K562 (cell line): ENCODE results near the gene POP7. TPM values are rescaled to one million over a fixed set of nuclear protein-coding genes. Genes with fewer than 3 reads are reported as not detected.

ENCODE experiments used
- BHLHE40 ChIP-seq: IDR thresholded peaks from 2 replicates; pipeline ENCODE4 v1.6.1; 2011; ENCODE audit warnings: low read length, improper control_type of control experiment
- CREB5 ChIP-seq: fragments of 250-450 bp; sonication (Bioruptor Pico); IDR thresholded peaks from 2 replicates; pipeline ENCODE4 v1.5.0; 2020; ENCODE audit warnings: mild to moderate bottlenecking
- CTCF ChIP-seq, 3 experiments: IDR thresholded peaks in 2 of 3; conservative IDR thresholded peaks in 1 of 3; 2 replicates each; pipeline ENCODE4 v1.5.1; 2011 to 2012; ENCODE audit warnings: low read length in 3 of 3, mild to moderate bottlenecking in 3 of 3, control low read depth in 2 of 3, improper control_type of control experiment in 1 of 3, inconsistent platforms in 1 of 3, low read depth in 1 of 3, mixed read lengths in 1 of 3, moderate library complexity in 1 of 3; ENCODE audit not compliant: insufficient read depth in 2 of 3
- DDX20 ChIP-seq: fragments of 450-650 bp; IDR thresholded peaks from 2 replicates; pipeline ENCODE4 v1.6.1; 2016; ENCODE audit warnings: missing genetic modification characterization, low read depth, mild to moderate bottlenecking, missing compliant biosample characterization, moderate library complexity
- FOS ChIP-seq: IDR thresholded peaks from 3 replicates; pipeline ENCODE4 v1.6.1; 2011; ENCODE audit not compliant: insufficient read length; ENCODE audit errors: extremely low read depth
- HIVEP1 ChIP-seq: fragments of 250-450 bp; sonication (Bioruptor Pico); IDR thresholded peaks from 2 replicates; pipeline ENCODE4 v1.4.0; 2020; ENCODE audit warnings: mild to moderate bottlenecking
- KDM1A ChIP-seq, 2 experiments: fragments of 450-650 bp; IDR thresholded peaks; 2 replicates each; pipeline ENCODE4 v1.6.1; 2016; ENCODE audit warnings: mild to moderate bottlenecking in 2 of 2
- KDM4B ChIP-seq, 2 experiments: fragments of 450-650 bp in 1 of 2; sonication (generic) in 1 of 2; IDR thresholded peaks; 2 replicates each; pipeline ENCODE4 v1.6.1; 2016 to 2017; ENCODE audit warnings: borderline replicate concordance in 2 of 2, antibody characterized with exemption in 1 of 2, low read depth in 1 of 2, mild to moderate bottlenecking in 1 of 2
- MEIS2 ChIP-seq: fragments of 450-650 bp; IDR thresholded peaks from 2 replicates; pipeline ENCODE4 v1.6.1; 2014; ENCODE audit warnings: mild to moderate bottlenecking; ENCODE audit not compliant: partially characterized antibody
- POU5F1 ChIP-seq: fragments of 150-350 bp; IDR thresholded peaks from 2 replicates; pipeline ENCODE4 v1.6.1; 2014; ENCODE audit warnings: borderline replicate concordance, low read length, low read depth, mild to moderate bottlenecking; ENCODE audit not compliant: partially characterized antibody
- RBM22 ChIP-seq: fragments of 200-400 bp; formaldehyde crosslinking; IDR thresholded peaks from 2 replicates; pipeline ENCODE4 v1.6.1; 2018; ENCODE audit warnings: low read length, low read depth; ENCODE audit not compliant: poor library complexity, severe bottlenecking
- SMARCE1 ChIP-seq: fragments of 450-650 bp; IDR thresholded peaks from 2 replicates; pipeline ENCODE4 v1.7.1; 2016; ENCODE audit warnings: mild to moderate bottlenecking
- SRSF3 ChIP-seq: fragments of 200-400 bp; formaldehyde crosslinking; IDR thresholded peaks from 2 replicates; pipeline ENCODE4 v1.6.1; 2016; ENCODE audit warnings: mild to moderate bottlenecking, low read length, moderate library complexity; ENCODE audit not compliant: insufficient read depth
- TCF3 ChIP-seq: sonication (generic); formaldehyde crosslinking; IDR thresholded peaks from 2 replicates; pipeline ENCODE4 v1.4.0; 2020; ENCODE audit warnings: mild to moderate bottlenecking, missing genetic modification reagents
- THRA ChIP-seq: fragments of 450-650 bp; IDR thresholded peaks from 2 replicates; pipeline ENCODE4 v1.6.1; 2017; ENCODE audit warnings: mild to moderate bottlenecking, moderate library complexity
- WHSC1 ChIP-seq: IDR thresholded peaks from one replicate; pipeline ENCODE4 v1.6.1; 2012; ENCODE audit warnings: low read length, control low read depth, inconsistent platforms
- ZFP91 ChIP-seq: sonication (generic); formaldehyde crosslinking; IDR thresholded peaks from 2 replicates; pipeline ENCODE4 v1.8.0; 2022; ENCODE audit warnings: mild to moderate bottlenecking, missing genetic modification reagents
- ZNF175 ChIP-seq: fragments of 200-800 bp; sonication (Bioruptor generic); IDR thresholded peaks from 2 replicates; pipeline ENCODE4 v1.6.1; 2016; ENCODE audit warnings: low read depth, mild to moderate bottlenecking, missing genetic modification characterization, missing compliant biosample characterization
- ZNF695 ChIP-seq: fragments of 450-650 bp; formaldehyde crosslinking; IDR thresholded peaks from 2 replicates; pipeline ENCODE4 v1.4.0; 2020; ENCODE audit warnings: mild to moderate bottlenecking, moderate library complexity
- ZNF77 ChIP-seq: fragments of 250-450 bp; sonication (Bioruptor Pico); IDR thresholded peaks from 2 replicates; pipeline ENCODE4 v1.5.0; 2020
- ZZZ3 ChIP-seq: fragments of 450-650 bp; IDR thresholded peaks from 2 replicates; pipeline ENCODE4 v1.6.1; 2016; ENCODE audit warnings: antibody characterized with exemption, mild to moderate bottlenecking, moderate library complexity
- polyA plus RNA-seq, 8 experiments: library from polyadenylated mRNA; depleted of rRNA in 4 of 8; stranded (reverse) in 5 of 8; unstranded in 3 of 8; fragments of >200 nt; fragmentation: Nextera tagmentation in 2 of 8; fragmentation: Illumina TruSeq in 1 of 8; extraction: Ambion mirVana in 2 of 8; extraction: Trizol in 1 of 8; gene quantifications; 2 replicates each; pipeline versions ENCODE4 v1.2.1 to v1.2.3, GENCODE V29; 2011 to 2014; ENCODE audit warnings: inconsistent platforms in 1 of 8, missing spikeins in 1 of 8
- total RNA-seq, 7 experiments: library from RNA; depleted of rRNA in 6 of 7; stranded (reverse); fragments of >200 nt in 6 of 7; fragmentation: Illumina TruSeq in 2 of 7; extraction: Trizol in 2 of 7; gene quantifications; 2 replicates each; pipeline versions ENCODE4 v1.2.1 to v1.2.3, GENCODE V29; 2011 to 2021; ENCODE audit warnings: low replicate concordance in 1 of 7
- TF ChIP-seq, protein P1 (sequence below), 2 experiments: fragments of 250-450 bp in 1 of 2; fragments of 450-650 bp in 1 of 2; sonication (Bioruptor Pico) in 1 of 2; IDR thresholded peaks; 2 replicates each; pipeline versions ENCODE4 v1.6.1 to v1.8.0; 2016 to 2021; ENCODE audit warnings: mild to moderate bottlenecking in 2 of 2, moderate library complexity in 2 of 2, missing compliant biosample characterization in 1 of 2, missing genetic modification characterization in 1 of 2

POP7 gene
- total and polyA plus RNA-seq, 9 of the 15 experiments (the other 6 are each of a cell fraction or from before 2014, with no cell fraction given) = 11.5 to 163 (median 68.9) TPM

- no peak for TF ChIP-seq MEIS2
- no peak for TF ChIP-seq ZNF695 (CRISPR knock-in tag)
- TF ChIP-seq, protein P1, sequence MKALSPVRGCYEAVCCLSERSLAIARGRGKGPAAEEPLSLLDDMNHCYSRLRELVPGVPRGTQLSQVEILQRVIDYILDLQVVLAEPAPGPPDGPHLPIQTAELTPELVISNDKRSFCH (CRISPR knock-in tag; IDR thresholded peaks at IDR 0.05) = no peak
- TF ChIP-seq, protein P1 (tag; IDR thresholded peaks at IDR 0.05) = no peak
- no peak for TF ChIP-seq ZFP91
- TF ChIP-seq CREB5 (CRISPR knock-in tag) = no peak
- TF ChIP-seq HIVEP1 (CRISPR knock-in tag) = no peak
- no peak for TF ChIP-seq SMARCE1
- TF ChIP-seq KDM1A (IDR thresholded peaks at IDR 0.05) = 0 out of 4 replicates have a peak, but pooled peaks of 1 of the 2 experiments have one; percentile 8
- no peak for TF ChIP-seq TCF3 (CRISPR knock-in tag)
- TF ChIP-seq SRSF3 = no peak
- no peak for TF ChIP-seq CTCF (IDR thresholded peaks at IDR 0.05 in 2 of 3, conservative IDR thresholded peaks at IDR 0.05 in 1 of 3; ENCODE audit: insufficient read depth in 2 of 3, low read depth in 1 of 3, low read length in 3 of 3)
- no peak for TF ChIP-seq ZNF77 (CRISPR knock-in tag)
- TF ChIP-seq POU5F1 = no peak
- no peak for TF ChIP-seq WHSC1
- TF ChIP-seq FOS = no peak
- TF ChIP-seq BHLHE40 = peak; percentile 87
- no peak; a peak in 1 of 4 replicates for TF ChIP-seq KDM4B (IDR thresholded peaks at IDR 0.05; ENCODE audit: borderline replicate concordance in 2 of 2, low read depth in 1 of 2)
- no peak for TF ChIP-seq DDX20
- TF ChIP-seq ZNF175 = 0 out of 2 replicates have a peak, but pooled peaks have one; percentile 48
- TF ChIP-seq THRA = no peak
- no peak for TF ChIP-seq RBM22
- TF ChIP-seq ZZZ3 = no peak
Observed at GRCh38 chr7:100694098-100694745, 11.7 kb upstream of the POP7 start, which contains the start of gene GIGYF1 (continued).
